ENCODE measurements around the gene POU3F3. TPM values are rescaled to one million over a fixed set of nuclear protein-coding genes. Genes with fewer than 3 reads are reported as not detected.

POU3F3 gene
- total RNA-seq, 1 donor from 2014 or later: not detected

Other genes with a start within 250 kb of the POU3F3 start
- 19.0 TPM for gene MRPS9, start 184.0 kb downstream of the POU3F3 start, total RNA-seq

Data from mucosa of gallbladder (tissue), 1 donor.